OCI-LY3 (cell line): ENCODE data around the gene CD46.
"Not testable (repeated sequence)": the region's sequence is repeated elsewhere in the genome, so short reads cannot be mapped to it uniquely, and the experiment has no call there.

Experiments used
- H2AFZ ChIP-seq: fragments of 200-600, 300-600 bp; shearing (Covaris generic); 2 replicates; pipeline ENCODE4 v1.6.0; 2014; ENCODE audit warnings: antibody characterized with exemption, low read depth, low read length
- H3K27ac ChIP-seq: fragments of 200-600, 300-600 bp; sonication (generic); 2 replicates; pipeline ENCODE4 v1.5.1; 2014; ENCODE audit warnings: mild to moderate bottlenecking, low read length, moderate library complexity, mixed read lengths
- H3K27me3 ChIP-seq: fragments of 200-600, 300-600 bp; sonication (generic); 2 replicates; pipeline ENCODE4 v1.6.1; 2014; ENCODE audit warnings: low read depth, low read length, mixed read lengths
- H3K36me3 ChIP-seq: fragments of 200-600, 300-600 bp; sonication (generic); replicated peaks from 2 replicates; pipeline ENCODE3; 2014; ENCODE audit warnings: low read depth, low read length, mixed read lengths
- H3K4me1 ChIP-seq: fragments of 300-600, 200-600 bp; sonication (generic); 2 replicates; pipeline ENCODE4 v1.6.1; 2014; ENCODE audit warnings: low read length, mixed read lengths
- H3K4me2 ChIP-seq: fragments of 200-600, 300-600 bp; sonication (generic); 2 replicates; pipeline ENCODE4 v1.6.1; 2014; ENCODE audit warnings: low read length, mixed read lengths
- H3K4me3 ChIP-seq: fragments of 300-600, 200-600 bp; sonication (generic); 2 replicates; pipeline ENCODE4 v1.5.1; 2014; ENCODE audit warnings: antibody characterized with exemption, mild to moderate bottlenecking, low read length, moderate library complexity
- H3K79me2 ChIP-seq: fragments of 300-600, 200-600 bp; shearing (Covaris generic); 2 replicates; pipeline ENCODE4 v1.6.1; 2014; ENCODE audit warnings: mild to moderate bottlenecking, low read length, mixed read lengths
- H3K9ac ChIP-seq: fragments of 300-600, 200-600 bp; shearing (Covaris generic); 2 replicates; pipeline ENCODE4 v1.6.0; 2014; ENCODE audit warnings: mild to moderate bottlenecking, low read length, moderate library complexity
- H3K9me3 ChIP-seq: fragments of 200-600, 300-600 bp; shearing (Covaris generic); 2 replicates; pipeline ENCODE4 v1.6.1; 2014; ENCODE audit warnings: low read length, mixed read lengths; ENCODE audit not compliant: insufficient read depth
- H4K20me1 ChIP-seq: fragments of 200-600, 300-600 bp; sonication (generic); 2 replicates; pipeline ENCODE4 v1.6.1; 2016; ENCODE audit warnings: low read length, mixed read lengths; ENCODE audit not compliant: insufficient read depth
- EZH2phosphoT487 ChIP-seq: fragments of 200-600 bp; shearing (Covaris generic); IDR thresholded peaks from 2 replicates; pipeline ENCODE4 v1.6.1; 2018; ENCODE audit warnings: antibody characterized with exemption, mixed run types, low read depth
- TF ChIP-seq, protein P1 (sequence below): fragments of 200-600, 300-600 bp; sonication (generic); IDR thresholded peaks from 2 replicates; pipeline ENCODE4 v1.5.1; 2014; ENCODE audit warnings: antibody characterized with exemption, low read length, low read depth

Gene CD46

DNA sequence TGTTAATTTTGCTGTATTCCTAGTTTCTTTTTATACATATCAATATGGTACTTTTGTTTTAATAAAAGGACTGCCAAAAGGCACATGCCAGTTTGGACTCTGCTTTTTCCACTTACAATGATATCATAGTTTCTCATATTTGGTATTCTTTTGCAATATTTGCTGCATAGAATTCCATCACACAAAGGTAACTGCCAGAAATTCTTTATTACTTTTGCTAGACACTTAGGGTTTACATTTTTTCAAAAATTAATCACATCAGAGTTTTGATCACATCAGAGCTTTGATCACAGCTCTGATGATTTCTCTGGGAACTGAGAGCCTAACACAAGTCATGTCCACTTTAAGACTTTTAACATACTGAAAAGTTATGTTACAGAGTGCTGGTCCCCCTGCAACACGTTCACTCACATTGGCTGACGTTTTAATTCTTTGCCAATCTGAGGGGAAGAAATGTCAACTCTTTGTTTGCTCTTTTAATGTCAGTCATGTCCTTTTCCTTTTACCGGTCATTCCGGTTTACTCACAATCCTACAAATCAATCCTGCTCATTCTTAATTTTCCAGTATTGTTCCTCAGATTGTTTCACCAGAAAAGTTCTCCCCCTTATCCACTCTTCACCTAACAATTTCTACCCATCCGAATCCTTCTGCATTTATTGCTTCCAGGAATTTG is 1.1 kb upstream of the CD46 start:
- Histone ChIP-seq H3K36me3 (no peaks in the 10 kb centered on the region), H3K27me3 (no peaks in the 10 kb centered on the region), H3K4me3 (peak overlapping the region; percentile 80), H3K4me2 (peak overlapping the region; percentile 89), H3K9ac (peak overlapping the region; percentile 77), H3K9me3 (no peaks in the 10 kb centered on the region), H4K20me1 (peaks cover 31% of the 10 kb centered on the region), H3K79me2 (peaks cover 46% of the 10 kb centered on the region), H2AFZ (0 out of 2 replicates have a peak overlapping the region, but pooled peaks have one; percentile 41), H3K4me1 (peaks cover 42% of the 10 kb centered on the region), H3K27ac (0 out of 2 replicates have a peak overlapping the region, but pooled peaks have one; percentile 52)
- no peak for TF ChIP-seq EZH2phosphoT487
- TF ChIP-seq, protein P1, sequence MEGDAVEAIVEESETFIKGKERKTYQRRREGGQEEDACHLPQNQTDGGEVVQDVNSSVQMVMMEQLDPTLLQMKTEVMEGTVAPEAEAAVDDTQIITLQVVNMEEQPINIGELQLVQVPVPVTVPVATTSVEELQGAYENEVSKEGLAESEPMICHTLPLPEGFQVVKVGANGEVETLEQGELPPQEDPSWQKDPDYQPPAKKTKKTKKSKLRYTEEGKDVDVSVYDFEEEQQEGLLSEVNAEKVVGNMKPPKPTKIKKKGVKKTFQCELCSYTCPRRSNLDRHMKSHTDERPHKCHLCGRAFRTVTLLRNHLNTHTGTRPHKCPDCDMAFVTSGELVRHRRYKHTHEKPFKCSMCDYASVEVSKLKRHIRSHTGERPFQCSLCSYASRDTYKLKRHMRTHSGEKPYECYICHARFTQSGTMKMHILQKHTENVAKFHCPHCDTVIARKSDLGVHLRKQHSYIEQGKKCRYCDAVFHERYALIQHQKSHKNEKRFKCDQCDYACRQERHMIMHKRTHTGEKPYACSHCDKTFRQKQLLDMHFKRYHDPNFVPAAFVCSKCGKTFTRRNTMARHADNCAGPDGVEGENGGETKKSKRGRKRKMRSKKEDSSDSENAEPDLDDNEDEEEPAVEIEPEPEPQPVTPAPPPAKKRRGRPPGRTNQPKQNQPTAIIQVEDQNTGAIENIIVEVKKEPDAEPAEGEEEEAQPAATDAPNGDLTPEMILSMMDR: no peak

GRCh38 chr1:207751463-207751789 is 428 bp upstream of the CD46 start:
- Histone ChIP-seq H3K4me3 (peak overlapping the region; percentile 80), H2AFZ (peak overlapping the region; percentile 41), H3K4me1 (peaks cover 49% of the 10 kb centered on the region), H3K79me2 (peaks cover 53% of the 10 kb centered on the region), H3K9ac (peak overlapping the region; percentile 77), H4K20me1 (peaks cover 38% of the 10 kb centered on the region), H3K27ac (peak overlapping the region; percentile 52), H3K4me2 (peak overlapping the region; percentile 89)
- not testable (repeated sequence) for H3K36me3 ChIP-seq, H3K27me3 ChIP-seq, H3K9me3 ChIP-seq

DNA sequence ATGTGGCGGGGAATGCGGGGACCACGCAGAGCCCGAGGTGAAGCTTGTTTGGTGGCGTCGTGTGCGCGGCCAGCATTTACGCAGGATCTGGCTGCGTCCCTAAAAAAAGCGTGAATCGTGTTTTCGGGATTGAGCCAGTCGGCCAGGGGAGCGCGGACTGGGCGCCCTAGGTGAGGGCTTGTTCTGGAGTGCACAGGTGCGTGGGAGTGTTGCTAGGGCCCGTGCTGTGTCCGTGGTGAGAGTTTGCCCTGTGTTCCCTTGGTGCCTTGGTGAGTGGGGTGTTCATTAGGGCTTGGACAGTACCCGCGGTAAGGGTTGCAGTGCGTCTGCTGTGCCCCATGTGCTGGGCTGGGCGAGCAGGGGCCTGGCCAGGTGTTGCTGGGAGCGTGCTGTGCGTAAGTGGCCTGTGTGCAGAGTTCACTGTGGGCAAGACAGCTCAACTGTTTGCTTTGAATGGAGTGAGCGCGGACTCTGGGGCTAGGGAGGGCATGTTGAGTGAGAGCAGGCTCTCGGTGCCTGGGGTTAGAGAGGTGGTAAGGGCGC is 673 bp downstream of the CD46 start:
- peaks cover 48% of the 10 kb centered on the region for H4K20me1 ChIP-seq
- peaks cover 5% of the 10 kb centered on the region for H3K36me3 ChIP-seq
- H3K79me2 ChIP-seq: peaks cover 64% of the 10 kb centered on the region
- no peak for TF ChIP-seq EZH2phosphoT487
- no peaks in the 10 kb centered on the region for H3K9me3 ChIP-seq
- no peaks in the 10 kb centered on the region for H3K27me3 ChIP-seq
- H3K27ac ChIP-seq: peak overlapping the region; percentile 72
- H3K9ac ChIP-seq: peak overlapping the region; percentile 84
- peak overlapping the region; percentile 35; the same call in 1 of the 2 replicates for H2AFZ ChIP-seq
- peak overlapping the region; percentile 80 for H3K4me2 ChIP-seq
- peak overlapping the region; percentile 80 for H3K4me3 ChIP-seq
- peaks cover 49% of the 10 kb centered on the region for H3K4me1 ChIP-seq

DNA sequence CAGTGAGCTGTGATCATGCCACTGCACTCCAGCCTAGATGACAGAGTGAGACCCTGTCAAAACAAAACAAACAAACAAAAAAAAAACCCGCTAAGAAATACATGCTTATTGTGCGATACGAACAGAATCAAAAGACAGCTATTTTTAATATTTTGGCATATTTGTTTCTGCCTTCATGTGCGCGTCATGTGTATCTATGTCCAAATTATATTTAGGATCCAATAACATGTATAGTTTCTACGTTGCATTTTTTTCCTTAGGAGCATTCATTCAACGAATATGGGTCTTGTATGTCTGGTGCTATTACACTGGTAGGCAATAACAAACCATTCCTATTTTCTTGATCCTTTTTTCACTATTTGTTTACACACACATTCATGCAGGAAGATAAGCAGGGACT is 1.8 kb downstream of the CD46 start:
- Histone ChIP-seq H3K4me1 (peaks cover 49% of the 10 kb centered on the region), H3K36me3 (peaks cover 16% of the 10 kb centered on the region), H3K4me3 (peak overlapping the region; percentile 80), H3K79me2 (peaks cover 71% of the 10 kb centered on the region), H3K27ac (no peak overlapping the region), H3K27me3 (no peaks in the 10 kb centered on the region), H2AFZ (no peak overlapping the region), H3K9ac (no peak overlapping the region), H4K20me1 (peaks cover 54% of the 10 kb centered on the region), H3K4me2 (peak overlapping the region; percentile 80), H3K9me3 (no peaks in the 10 kb centered on the region)
- no peak for TF ChIP-seq EZH2phosphoT487
- TF ChIP-seq, protein P1: no peak

DNA sequence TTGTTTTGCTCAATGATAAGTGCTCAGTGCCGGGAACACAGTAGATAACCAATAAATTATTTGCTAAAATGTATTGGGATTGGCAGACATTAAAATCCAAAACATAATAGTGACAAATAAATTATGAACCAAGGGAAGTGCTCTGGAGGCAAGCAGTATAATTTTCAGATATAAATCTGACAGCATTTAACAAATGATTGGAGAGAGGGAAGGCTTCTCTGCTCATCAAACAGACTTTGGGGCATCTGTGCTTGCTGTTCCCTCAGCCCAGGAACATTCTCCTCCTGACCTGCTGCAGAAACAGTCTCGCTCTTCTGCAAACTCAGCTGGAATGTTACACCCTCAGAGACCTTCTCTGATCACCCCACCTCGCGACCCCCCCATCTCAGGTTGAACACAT is 2.2 kb downstream of the CD46 start:
- Histone ChIP-seq H3K4me2 (0 out of 2 replicates have a peak overlapping the region, but pooled peaks have one; percentile 80), H3K79me2 (peaks cover 71% of the 10 kb centered on the region), H3K27me3 (no peaks in the 10 kb centered on the region), H4K20me1 (peaks cover 54% of the 10 kb centered on the region), H3K9me3 (no peaks in the 10 kb centered on the region), H3K4me3 (no peak overlapping the region), H3K4me1 (peaks cover 45% of the 10 kb centered on the region), H3K36me3 (peaks cover 17% of the 10 kb centered on the region), H3K27ac (no peak overlapping the region), H2AFZ (no peak overlapping the region), H3K9ac (no peak overlapping the region)
- TF ChIP-seq, protein P1: no peak
- TF ChIP-seq EZH2phosphoT487: no peak
